Epithelial cell of esophagus (primary cell): Measurements from ENCODE around the gene SHROOM3.
"Not testable (repeated sequence)": the region's sequence is repeated elsewhere in the genome, so short reads cannot be mapped to it uniquely, and the experiment has no call there.

Experiments
- DNase-seq: peaks from one replicate; pipeline ENCODE4 v3.0.0; 2010; ENCODE audit warnings: low read depth
- H3K4me3 ChIP-seq: 2 replicates; pipeline ENCODE4 v1.5.1; 2011; ENCODE audit warnings: mild to moderate bottlenecking, low read length, control low read depth
- CTCF ChIP-seq: IDR thresholded peaks from 2 replicates; pipeline ENCODE4 v1.5.1; 2011; ENCODE audit warnings: low read depth, mild to moderate bottlenecking, low read length, control low read depth, inconsistent platforms; ENCODE audit not compliant: insufficient read depth; ENCODE audit errors: missing control alignments

The SHROOM3 gene

GRCh38 chr4:76718021-76718420 lies 283.0 kb downstream of the SHROOM3 start:
- no peak for TF ChIP-seq CTCF

GRCh38 chr4:76718831-76719230 lies 283.8 kb downstream of the SHROOM3 start:
- TF ChIP-seq CTCF = no peak
- H3K4me3 ChIP-seq = no peak overlapping the region
- no peak for DNase-seq

More at GRCh38 chr4:76718021-76718420, 283.0 kb downstream of the SHROOM3 start:
- no peak for DNase-seq
- H3K4me3 ChIP-seq = no peak overlapping the region

- no peak for DNase-seq
- no peak overlapping the region for H3K4me3 ChIP-seq
- no peak for TF ChIP-seq CTCF
Observed at GRCh38 chr4:76720121-76720520, 285.1 kb downstream of the SHROOM3 start.

- DNase-seq, H3K4me3 ChIP-seq: not testable (repeated sequence)
Observed at GRCh38 chr4:76722146-76722545, 287.1 kb downstream of the SHROOM3 start.

GRCh38 chr4:76722838-76723237 lies 287.8 kb downstream of the SHROOM3 start:
- no peak for TF ChIP-seq CTCF
- H3K4me3 ChIP-seq = no peak overlapping the region
- DNase-seq = no peak

- no peak for TF ChIP-seq CTCF
- no peak overlapping the region for H3K4me3 ChIP-seq
- no peak for DNase-seq
Observed at GRCh38 chr4:76723373-76723772, 288.3 kb downstream of the SHROOM3 start.

- TF ChIP-seq CTCF = no peak
- peak; percentile 76 for DNase-seq
- H3K4me3 ChIP-seq = no peak overlapping the region
Observed at GRCh38 chr4:76723924-76724323, 288.9 kb downstream of the SHROOM3 start.

GRCh38 chr4:76725039-76725438 lies 290.0 kb downstream of the SHROOM3 start:
- H3K4me3 ChIP-seq = no peak overlapping the region
- no peak for DNase-seq
- no peak for TF ChIP-seq CTCF
